Endothelial cell of umbilical vein (primary cell): ENCODE results near the gene ACAD10. TPM values are rescaled to one million over a fixed set of nuclear protein-coding genes. Genes with fewer than 3 reads are reported as not detected.

Experiments used
- BruUV-seq: library from RNA; stranded (reverse); fragments of 400-500 nt; replicated peaks from 2 replicates; lab custom pipeline; 2021; lab: Mats Ljungman, UMichigan
- CTCF ChIA-PET: fragments of 300-600, 350-600 bp; sonication (Branson Sonifier 250); formaldehyde crosslinking; loops from one replicate; lab custom pipeline; 2021; ENCODE audit warnings: antibody characterized with exemption, inconsistent platforms; lab: Charles Lee
- POLR2A ChIA-PET: fragments of 300-600, 350-600 bp; sonication (Branson Sonifier 250); formaldehyde crosslinking; loops from one replicate; lab custom pipeline; 2021; ENCODE audit warnings: antibody characterized with exemption, inconsistent platforms; lab: Charles Lee
- DNase-seq: peaks from one replicate; pipeline ENCODE4 v3.0.0-alpha.2; 2011; ENCODE audit warnings: low read depth, low spot score
- FAIRE-seq: peaks from 2 replicates; lab custom pipeline; 2011; peaks lifted over from hg19 to GRCh38; lab: Jason Lieb, UNC
- H2AFZ ChIP-seq: 2 replicates; pipeline ENCODE4 v1.6.0; 2012; ENCODE audit warnings: low read depth, low read length, control low read depth, inconsistent platforms
- H3K27ac ChIP-seq: 2 replicates; pipeline ENCODE4 v1.5.1; 2011; ENCODE audit warnings: low read depth, mild to moderate bottlenecking, control low read depth, low read length, moderate library complexity; ENCODE audit not compliant: insufficient read depth
- H3K27me3 ChIP-seq, 2 experiments: 2 replicates each; pipeline versions ENCODE4 v1.6.0 to v1.6.1; 2011; ENCODE audit warnings: low read length in 2 of 2, mixed read lengths in 1 of 2; ENCODE audit not compliant: control insufficient read depth in 2 of 2, insufficient read depth in 2 of 2
- H3K36me3 ChIP-seq, 2 experiments: 2 replicates in 1 of 2; 3 replicates in 1 of 2; pipeline ENCODE4 v1.5.1; 2011; ENCODE audit warnings: low read length in 2 of 2, mild to moderate bottlenecking in 1 of 2, moderate library complexity in 1 of 2; ENCODE audit not compliant: control insufficient read depth in 2 of 2, insufficient read depth in 2 of 2; ENCODE audit errors: extremely low read depth in 1 of 2
- H3K4me1 ChIP-seq: 3 replicates; pipeline ENCODE4 v1.5.1; 2011; ENCODE audit warnings: mild to moderate bottlenecking, low read length; ENCODE audit not compliant: control insufficient read depth, insufficient read depth; ENCODE audit errors: extremely low read depth
- H3K4me2 ChIP-seq: 2 replicates; pipeline ENCODE4 v1.6.1; 2011; ENCODE audit warnings: low read length, control low read depth, mixed read lengths; ENCODE audit not compliant: insufficient read depth
- H3K4me3 ChIP-seq, 3 experiments: fragments of 200-600 bp in 1 of 3; sonication (generic), shearing (Covaris generic) in 1 of 3; replicated peaks in 1 of 3; 2 replicates each; pipeline ENCODE4 v1.5.1; 2011 to 2016; ENCODE audit warnings: control low read depth in 3 of 3, low read length in 3 of 3, mild to moderate bottlenecking in 2 of 3, inconsistent platforms in 1 of 3, low read depth in 1 of 3, moderate library complexity in 1 of 3; ENCODE audit not compliant: insufficient read depth in 1 of 3
- H3K79me2 ChIP-seq: 2 replicates; pipeline ENCODE4 v1.6.0; 2012; ENCODE audit warnings: low read length, inconsistent platforms; ENCODE audit not compliant: control insufficient read depth, insufficient read depth
- H3K9ac ChIP-seq: replicated peaks from 2 replicates; pipeline ENCODE3; 2011; ENCODE audit warnings: low read length, control low read depth; ENCODE audit not compliant: insufficient read depth; ENCODE audit errors: extremely low read depth
- H3K9me1 ChIP-seq: replicated peaks from 3 replicates; pipeline ENCODE4 v1.6.0; 2011; ENCODE audit warnings: mild to moderate bottlenecking, low read length; ENCODE audit not compliant: control insufficient read depth, insufficient read depth; ENCODE audit errors: extremely low read depth
- H3K9me3 ChIP-seq: replicated peaks from 2 replicates; pipeline ENCODE4 v1.5.1; 2012; ENCODE audit warnings: low read length, inconsistent platforms; ENCODE audit not compliant: control insufficient read depth, insufficient read depth
- H4K20me1 ChIP-seq: replicated peaks from 2 replicates; pipeline ENCODE3; 2011; ENCODE audit warnings: mild to moderate bottlenecking, low read length; ENCODE audit not compliant: control insufficient read depth, insufficient read depth; ENCODE audit errors: extremely low read depth
- EZH2 ChIP-seq: IDR thresholded peaks from 2 replicates; pipeline ENCODE4 v1.6.1; 2012; ENCODE audit warnings: borderline replicate concordance, low read depth, mild to moderate bottlenecking, moderate library complexity, low read length, inconsistent platforms; ENCODE audit not compliant: severe bottlenecking
- FOS ChIP-seq: IDR thresholded peaks from 2 replicates; pipeline ENCODE4 v1.6.1; 2011; ENCODE audit warnings: mild to moderate bottlenecking, low read length, moderate library complexity, borderline replicate concordance; ENCODE audit not compliant: insufficient read depth
- JUN ChIP-seq: IDR thresholded peaks from 2 replicates; pipeline ENCODE4 v1.6.1; 2011; ENCODE audit warnings: borderline replicate concordance, low read depth; ENCODE audit not compliant: insufficient read length, insufficient read depth
- POLR2A ChIP-seq: IDR thresholded peaks from 2 replicates; pipeline ENCODE4 v1.6.1; 2012; ENCODE audit warnings: low read depth, mild to moderate bottlenecking, control low read depth, low read length
- POLR2AphosphoS5 ChIP-seq: IDR thresholded peaks from 2 replicates; pipeline ENCODE4 v1.6.1; 2012; ENCODE audit warnings: low read depth, mild to moderate bottlenecking, control low read depth, low read length, moderate library complexity; ENCODE audit not compliant: insufficient read depth
- dilution Hi-C: fragments of 300-500 bp; cut with MboI; formaldehyde crosslinking; loops from one replicate; pipeline ENCODE4 v1.15.0; 2019; ENCODE audit warnings: low sequenced_read_pairs; ENCODE audit not compliant: extremely low pct_ligation_motif_present
- intact Hi-C: fragments of 100-400 bp; cut with micrococcal nuclease; formaldehyde crosslinking; loops from one replicate; pipeline ENCODE4 v1.10.0; 2022
- polyA plus RNA-seq, 4 experiments: library from polyadenylated mRNA; depleted of rRNA in 3 of 4; stranded (reverse) in 3 of 4; unstranded in 1 of 4; fragments of >200 nt; gene quantifications; 2 replicates each; pipeline versions ENCODE4 v1.2.1 to v1.2.3, GENCODE V29; 2011 to 2012; ENCODE audit warnings: missing spikeins in 1 of 4
- total RNA-seq: library from RNA; stranded (reverse); gene quantifications from 2 replicates; pipeline ENCODE4 v1.2.3, GENCODE V29; 2021

The ACAD10 gene
- total and polyA plus RNA-seq, 2 donors (not counting 3 experiments of a cell fraction or from before 2014, with no cell fraction given): 15.2 to 16.3 TPM

DNA sequence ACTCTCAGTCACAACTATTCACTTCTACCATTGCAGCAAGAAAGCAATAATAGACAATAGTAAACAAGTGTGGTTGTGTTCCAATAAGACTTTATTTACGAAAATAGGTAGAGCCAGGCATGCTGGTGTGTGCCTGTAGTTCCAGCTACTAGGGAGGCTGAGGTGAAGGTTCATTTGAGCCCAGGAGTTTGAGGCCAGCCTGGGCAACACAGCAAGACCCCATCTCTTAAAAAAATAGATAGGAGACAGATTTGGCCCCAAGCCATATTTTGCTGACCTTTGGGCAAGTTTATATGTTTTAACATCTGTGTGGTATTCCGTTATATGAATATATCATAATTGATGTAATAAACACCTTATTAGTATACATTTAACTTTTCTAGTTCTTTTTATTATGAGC, 14.1 kb downstream of the ACAD10 start:
- CTCF ChIA-PET: interaction anchor here (1.5 kb wide), 1 partner anchor 303 kb away, joined by 3 read pairs; no protein-coding TSS in a partner anchor
- intact Hi-C loops (no loop called here), dilution Hi-C loops (loop anchor here (25.0 kb wide), 1 partner anchor 112 kb away; no protein-coding TSS in a partner anchor)
- Histone ChIP-seq H4K20me1 (no peaks in the 10 kb centered on the region), H3K36me3 (peaks cover 0 to 1% of the 10 kb centered on the region in 2 experiments), H3K9me3 (no peaks in the 10 kb centered on the region), H3K4me3 (no peak overlapping the region), H3K4me2 (no peak overlapping the region), H3K9me1 (no peaks in the 10 kb centered on the region), H3K27ac (no peak overlapping the region), H3K79me2 (no peaks in the 10 kb centered on the region), H3K27me3 (no peaks in the 10 kb centered on the region), H2AFZ (no peak overlapping the region), H3K4me1 (no peaks in the 10 kb centered on the region), H3K9ac (no peak overlapping the region)
- POLR2A ChIA-PET: no interaction called here
- DNase-seq (no peak), FAIRE-seq (peak; percentile 55)
- no TSS peak for BruUV-seq
- TF ChIP-seq JUN (no peak), FOS (no peak), EZH2 (no peak), POLR2A (no peak)

DNA sequence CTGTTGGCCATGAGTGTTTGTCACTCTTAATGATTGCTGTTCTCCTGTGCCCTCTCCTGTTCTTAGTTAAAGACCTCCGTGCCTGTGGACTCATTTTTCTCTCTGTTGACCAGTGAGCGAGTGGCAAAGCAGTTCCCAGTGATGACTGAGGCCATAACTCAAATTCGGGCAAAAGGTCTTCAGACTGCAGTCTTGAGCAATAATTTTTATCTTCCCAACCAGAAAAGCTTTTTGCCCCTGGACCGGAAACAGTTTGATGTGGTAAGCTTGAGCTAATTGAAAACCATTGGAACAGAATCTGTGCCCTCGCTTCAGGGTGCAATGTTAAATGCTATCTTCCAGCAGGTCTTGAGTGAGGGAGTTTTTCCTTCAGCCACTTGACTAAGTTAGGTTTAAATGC, 19.8 kb downstream of the ACAD10 start:
- no peak for FAIRE-seq
- DNase-seq: peak; percentile 31
- Histone ChIP-seq H3K9ac (no peak overlapping the region), H3K4me1 (no peaks in the 10 kb centered on the region), H3K27ac (no peak overlapping the region), H3K79me2 (no peaks in the 10 kb centered on the region), H3K36me3 (peaks cover 2 to 7% of the 10 kb centered on the region in 2 experiments), H4K20me1 (no peaks in the 10 kb centered on the region), H2AFZ (no peak overlapping the region), H3K4me2 (no peak overlapping the region), H3K4me3 (no peak overlapping the region), H3K27me3 (no peaks in the 10 kb centered on the region), H3K9me3 (no peaks in the 10 kb centered on the region), H3K9me1 (no peaks in the 10 kb centered on the region)
- ChIA-PET CTCF (interaction anchor here (1.1 to 2.3 kb wide), 3 partner anchors 9 to 107 kb away, joined by 4 to 11 read pairs (median 6); no protein-coding TSS in a partner anchor), POLR2A (no interaction called here)
- intact Hi-C loops (no loop called here), dilution Hi-C loops (no loop called here)
- BruUV-seq: no TSS peak
- TF ChIP-seq POLR2AphosphoS5: no peak
